Suprapubic skin (tissue), 4 donors: ENCODE measurements around the gene TYMS.
A peak's percentile ranks its signal among the peaks of the same experiment; 100 is the strongest.

Source experiments
- EP300 ChIP-seq: sonication (generic); formaldehyde crosslinking; IDR thresholded peaks from one replicate; pipeline ENCODE4 v1.6.1; 2017; ENCODE audit warnings: antibody characterized with exemption
- POLR2A ChIP-seq, 2 donors: fragments of 450-650 bp; IDR thresholded peaks; one replicate each; pipeline ENCODE4 v1.6.1; 2017; ENCODE audit warnings: antibody characterized with exemption in 2 of 2, mild to moderate bottlenecking in 2 of 2, moderate library complexity in 2 of 2
- POLR2AphosphoS5 ChIP-seq, 3 donors: sonication (generic); formaldehyde crosslinking; IDR thresholded peaks; one replicate each; pipeline ENCODE4 v1.6.1; 2017; ENCODE audit warnings: antibody characterized with exemption in 3 of 3
- TF ChIP-seq, protein P1 (sequence below), 2 donors: fragments of 200-600 bp in 1 of 2; fragments of 450-650 bp in 1 of 2; sonication (generic) in 1 of 2; IDR thresholded peaks; one replicate each; pipeline ENCODE4 v1.5.1; 2016 to 2019; ENCODE audit warnings: antibody characterized with exemption in 2 of 2, mild to moderate bottlenecking in 1 of 2, moderate library complexity in 1 of 2

DNA sequence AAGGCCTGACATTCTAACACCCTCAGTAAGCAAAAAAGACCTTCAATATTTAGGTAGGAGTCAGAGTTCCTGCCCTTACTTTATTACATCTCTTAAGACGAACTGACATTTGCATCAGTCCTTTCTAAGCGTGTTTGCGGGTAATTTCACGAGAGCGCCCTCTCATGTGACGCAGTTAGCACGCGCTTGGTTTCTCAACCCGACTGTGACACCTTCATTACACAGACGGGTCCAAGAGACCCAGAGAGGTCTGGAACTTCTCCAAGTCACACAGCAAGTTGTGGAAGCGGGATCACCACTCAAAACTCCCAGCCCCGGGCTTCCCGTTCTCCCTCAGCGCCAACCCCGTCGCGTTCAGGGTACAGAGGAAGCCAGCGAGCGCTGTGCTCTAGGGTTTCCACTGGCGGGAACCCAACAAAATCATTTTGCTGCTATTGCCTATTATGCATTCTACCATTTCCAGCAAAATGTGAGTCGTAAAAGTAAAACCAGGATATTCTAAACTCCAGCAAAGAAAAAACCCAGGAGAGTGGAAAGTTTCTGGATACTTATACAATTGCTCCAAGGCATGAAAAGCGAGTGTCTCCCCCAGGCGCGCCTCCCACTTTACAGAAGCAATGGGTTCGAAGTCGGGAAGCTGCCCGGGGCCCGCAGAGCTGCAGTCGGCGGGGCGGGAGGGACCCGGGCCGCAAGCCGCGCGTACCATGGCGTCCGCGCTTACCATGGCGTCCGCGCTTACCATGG is 54.4 kb downstream of the TYMS start:
- TF ChIP-seq, protein P1, sequence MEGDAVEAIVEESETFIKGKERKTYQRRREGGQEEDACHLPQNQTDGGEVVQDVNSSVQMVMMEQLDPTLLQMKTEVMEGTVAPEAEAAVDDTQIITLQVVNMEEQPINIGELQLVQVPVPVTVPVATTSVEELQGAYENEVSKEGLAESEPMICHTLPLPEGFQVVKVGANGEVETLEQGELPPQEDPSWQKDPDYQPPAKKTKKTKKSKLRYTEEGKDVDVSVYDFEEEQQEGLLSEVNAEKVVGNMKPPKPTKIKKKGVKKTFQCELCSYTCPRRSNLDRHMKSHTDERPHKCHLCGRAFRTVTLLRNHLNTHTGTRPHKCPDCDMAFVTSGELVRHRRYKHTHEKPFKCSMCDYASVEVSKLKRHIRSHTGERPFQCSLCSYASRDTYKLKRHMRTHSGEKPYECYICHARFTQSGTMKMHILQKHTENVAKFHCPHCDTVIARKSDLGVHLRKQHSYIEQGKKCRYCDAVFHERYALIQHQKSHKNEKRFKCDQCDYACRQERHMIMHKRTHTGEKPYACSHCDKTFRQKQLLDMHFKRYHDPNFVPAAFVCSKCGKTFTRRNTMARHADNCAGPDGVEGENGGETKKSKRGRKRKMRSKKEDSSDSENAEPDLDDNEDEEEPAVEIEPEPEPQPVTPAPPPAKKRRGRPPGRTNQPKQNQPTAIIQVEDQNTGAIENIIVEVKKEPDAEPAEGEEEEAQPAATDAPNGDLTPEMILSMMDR (IDR thresholded peaks at IDR 0.05): no peak
- TF ChIP-seq POLR2A (IDR thresholded peaks at IDR 0.05) (peak in 1 of 2 donors; percentile 21), EP300 (no peak), POLR2AphosphoS5 (IDR thresholded peaks at IDR 0.05) (peak in 1 of 3 donors; percentile 45)
